H7 (cell line): ENCODE results near the gene SEMA3C. TPM values are rescaled to one million over a fixed set of nuclear protein-coding genes. Genes with fewer than 3 reads are reported as not detected.

Experiments used
- DNase-seq: peaks from one replicate; pipeline ENCODE4 v3.0.0; 2012
- H3K27me3 ChIP-seq: 2 replicates; pipeline ENCODE4 v1.6.0; 2011; ENCODE audit warnings: mild to moderate bottlenecking, low read length; ENCODE audit not compliant: control insufficient read depth, insufficient read depth
- H3K36me3 ChIP-seq: replicated peaks from 2 replicates; pipeline ENCODE4 v1.5.1; 2011; ENCODE audit warnings: low read length; ENCODE audit not compliant: control insufficient read depth, insufficient read depth
- H3K4me3 ChIP-seq: 2 replicates; pipeline ENCODE4 v1.5.1; 2011; ENCODE audit warnings: low read depth, mild to moderate bottlenecking, control low read depth, low read length, moderate library complexity; ENCODE audit not compliant: insufficient read depth
- total RNA-seq: library from RNA; depleted of rRNA; stranded (reverse); fragments of >200 nt; shearing (Covaris generic); gene quantifications from 2 replicates; pipeline ENCODE4 v1.2.3, GENCODE V29; 2014

Gene SEMA3C
- total RNA-seq, 1 experiment from 2014 or later, result 2.1 TPM

GRCh38 chr7:80732630-80733029, 186.2 kb downstream of the SEMA3C start:
- no peak for DNase-seq
- no peak overlapping the region for H3K4me3 ChIP-seq
- H3K27me3 ChIP-seq, result no peaks in the 10 kb centered on the region
- no peaks in the 10 kb centered on the region for H3K36me3 ChIP-seq

- Histone ChIP-seq H3K36me3 (no peaks in the 10 kb centered on the region), H3K27me3 (no peaks in the 10 kb centered on the region), H3K4me3 (no peak overlapping the region)
- DNase-seq, result no peak
Observed at GRCh38 chr7:80731281-80731680, 187.6 kb downstream of the SEMA3C start.

GRCh38 chr7:80729591-80730320, 189.1 kb downstream of the SEMA3C start:
- Histone ChIP-seq H3K4me3 (no peak overlapping the region), H3K36me3 (no peaks in the 10 kb centered on the region), H3K27me3 (no peaks in the 10 kb centered on the region)
- DNase-seq, result no peak

GRCh38 chr7:80726666-80727065, 192.2 kb downstream of the SEMA3C start:
- no peaks in the 10 kb centered on the region for H3K36me3 ChIP-seq
- H3K27me3 ChIP-seq, result no peaks in the 10 kb centered on the region
- H3K4me3 ChIP-seq, result no peak overlapping the region
- no peak for DNase-seq

GRCh38 chr7:80725181-80725611, 193.7 kb downstream of the SEMA3C start:
- Histone ChIP-seq H3K4me3 (no peak overlapping the region), H3K36me3 (no peaks in the 10 kb centered on the region), H3K27me3 (no peaks in the 10 kb centered on the region)
- no peak for DNase-seq

- Histone ChIP-seq H3K4me3 (no peak overlapping the region), H3K36me3 (no peaks in the 10 kb centered on the region), H3K27me3 (no peaks in the 10 kb centered on the region)
- no peak for DNase-seq
Observed at GRCh38 chr7:80724249-80724871, 194.5 kb downstream of the SEMA3C start.

- no peak for DNase-seq
- Histone ChIP-seq H3K4me3 (no peak overlapping the region), H3K27me3 (no peaks in the 10 kb centered on the region), H3K36me3 (no peaks in the 10 kb centered on the region)
Observed at GRCh38 chr7:80722616-80723195, 196.1 kb downstream of the SEMA3C start.

GRCh38 chr7:80721883-80722615, 196.8 kb downstream of the SEMA3C start:
- Histone ChIP-seq H3K4me3 (no peak overlapping the region), H3K27me3 (no peaks in the 10 kb centered on the region), H3K36me3 (no peaks in the 10 kb centered on the region)
- no peak for DNase-seq

- H3K4me3 ChIP-seq, result no peak overlapping the region
- no peak for DNase-seq
Observed at GRCh38 chr7:80720146-80720545, 198.7 kb downstream of the SEMA3C start.

GRCh38 chr7:80719261-80719660, 199.6 kb downstream of the SEMA3C start:
- DNase-seq, result no peak
- Histone ChIP-seq H3K4me3 (no peak overlapping the region), H3K27me3 (no peaks in the 10 kb centered on the region), H3K36me3 (no peaks in the 10 kb centered on the region)

More at GRCh38 chr7:80720146-80720545, 198.7 kb downstream of the SEMA3C start:
- no peaks in the 10 kb centered on the region for H3K27me3 ChIP-seq
- H3K36me3 ChIP-seq, result no peaks in the 10 kb centered on the region

- peak; percentile 31 for DNase-seq
- Histone ChIP-seq H3K4me3 (no peak overlapping the region), H3K27me3 (no peaks in the 10 kb centered on the region), H3K36me3 (no peaks in the 10 kb centered on the region)
Observed at GRCh38 chr7:80711531-80711930, 207.3 kb downstream of the SEMA3C start.

- Histone ChIP-seq H3K27me3 (no peaks in the 10 kb centered on the region), H3K36me3 (no peaks in the 10 kb centered on the region), H3K4me3 (no peak overlapping the region)
- no peak for DNase-seq
Observed at GRCh38 chr7:80708123-80708522, 210.7 kb downstream of the SEMA3C start.

- no peaks in the 10 kb centered on the region for H3K36me3 ChIP-seq
- H3K4me3 ChIP-seq, result no peak overlapping the region
- no peaks in the 10 kb centered on the region for H3K27me3 ChIP-seq
- DNase-seq, result no peak
Observed at GRCh38 chr7:80707318-80707717, 211.5 kb downstream of the SEMA3C start.

GRCh38 chr7:80705130-80705781, 213.6 kb downstream of the SEMA3C start:
- H3K4me3 ChIP-seq, result no peak overlapping the region
- H3K27me3 ChIP-seq, result no peaks in the 10 kb centered on the region
- no peak for DNase-seq
- H3K36me3 ChIP-seq, result no peaks in the 10 kb centered on the region
